Activated CD4-positive, alpha-beta T cell treated with anti-CD3 and anti-CD28 coated beads, Interleukin-2, amount 50 U/mL, for 24 hours (primary cell): Measurements from ENCODE around the gene TRPM5.
A peak's percentile ranks its signal among the peaks of the same experiment; 100 is the strongest.
"Not testable (repeated sequence)": the region's sequence is repeated elsewhere in the genome, so short reads cannot be mapped to it uniquely, and the experiment has no call there.

ENCODE experiments used
- DNase-seq, 2 donors: peaks; one replicate each; pipeline ENCODE4 v3.0.0-alpha.2; 2020; ENCODE audit warnings: low read depth in 1 of 2, low spot score in 1 of 2

TRPM5 gene

GRCh38 chr11:2443881-2444820 lies at the start of gene TRPM5:
Gene TRPM5 (minus strand): TSS chr11:2444514. CDS start chr11:2423036, 21,478 bp downstream.
- DNase-seq = peak; percentile 56 to 69

DNA sequence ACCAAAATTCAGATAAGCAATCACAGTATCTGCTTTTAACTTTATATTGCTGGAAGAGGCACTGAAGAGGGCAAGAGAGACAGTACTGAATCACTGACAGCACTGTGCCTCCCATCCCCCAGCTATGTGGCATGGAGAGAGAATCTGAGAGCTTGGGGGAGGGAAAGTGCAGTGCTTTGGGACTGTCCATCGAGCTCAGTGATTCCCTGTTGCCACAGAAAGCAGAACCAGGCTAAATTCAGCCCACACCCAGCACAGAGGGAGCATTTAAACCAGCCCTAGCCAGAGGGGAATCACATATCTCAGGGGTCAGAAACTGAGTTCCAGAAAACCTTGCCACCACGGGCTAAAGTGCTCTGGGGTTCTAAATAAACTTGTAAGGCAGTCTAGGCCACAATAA lies 44.8 kb upstream of the TRPM5 start:
- no peak for DNase-seq

DNA sequence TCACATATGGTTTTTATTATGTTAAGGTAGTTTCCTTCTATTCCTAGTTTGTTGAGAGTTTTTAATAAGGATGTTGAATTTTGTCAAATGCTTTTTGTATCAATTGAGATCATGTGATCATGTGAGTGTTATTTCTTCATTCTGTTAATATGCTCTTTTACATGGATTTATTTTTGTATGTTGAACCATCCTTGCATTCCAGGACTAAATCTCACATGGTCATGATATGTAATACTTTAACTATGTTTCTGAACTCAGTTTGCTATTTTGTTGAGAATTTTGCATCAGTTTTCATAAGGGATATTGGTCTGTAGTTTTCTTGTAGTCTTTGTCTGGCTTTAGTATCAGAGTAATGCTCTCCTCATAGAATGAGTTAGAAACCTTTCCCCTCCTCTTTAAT lies 43.7 kb upstream of the TRPM5 start:
- DNase-seq = no peak

GRCh38 chr11:2484576-2485125 lies 40.3 kb upstream of the TRPM5 start:
- no peak for DNase-seq

DNA sequence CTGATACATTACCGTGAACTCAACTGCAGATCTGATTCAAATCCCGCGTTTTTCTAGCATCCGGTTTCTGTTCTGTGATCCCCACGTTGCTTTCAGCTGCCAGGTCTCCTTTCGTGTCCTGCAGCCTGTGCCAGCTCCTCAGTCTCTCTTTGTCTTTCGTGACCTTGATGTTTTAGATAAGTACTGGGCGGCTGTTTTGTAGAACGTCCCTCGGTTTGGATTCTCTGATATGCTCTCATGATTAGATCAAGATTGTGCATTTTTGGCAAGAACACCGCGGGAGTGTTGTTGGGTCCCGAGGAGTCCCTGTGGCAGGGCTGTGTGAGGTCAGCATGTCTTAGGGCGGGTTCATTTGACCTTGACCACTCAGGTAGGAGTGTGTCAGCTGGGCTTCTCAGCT lies 39.1 kb upstream of the TRPM5 start:
- DNase-seq = no peak

GRCh38 chr11:2482745-2483144 lies 38.4 kb upstream of the TRPM5 start:
- no peak for DNase-seq

DNA sequence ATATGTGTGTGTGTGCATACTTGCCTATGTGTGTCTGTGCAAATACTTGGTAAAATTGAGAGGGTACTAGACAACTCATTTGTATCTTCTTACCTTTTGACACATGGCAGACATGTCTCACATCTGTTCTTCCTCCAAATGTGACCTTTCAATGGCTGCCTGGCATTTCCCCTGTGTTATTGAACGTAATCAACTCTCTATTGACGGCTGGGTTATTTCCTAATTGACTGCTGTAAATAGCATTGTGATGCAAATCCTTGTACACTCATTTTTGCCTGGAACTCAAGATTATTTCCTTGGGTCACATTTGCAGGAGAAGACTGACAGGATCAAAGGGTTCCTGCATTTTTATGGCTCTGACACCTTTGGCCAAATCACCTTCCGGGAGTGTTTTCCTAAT lies 37.9 kb upstream of the TRPM5 start:
- DNase-seq = no peak

DNA sequence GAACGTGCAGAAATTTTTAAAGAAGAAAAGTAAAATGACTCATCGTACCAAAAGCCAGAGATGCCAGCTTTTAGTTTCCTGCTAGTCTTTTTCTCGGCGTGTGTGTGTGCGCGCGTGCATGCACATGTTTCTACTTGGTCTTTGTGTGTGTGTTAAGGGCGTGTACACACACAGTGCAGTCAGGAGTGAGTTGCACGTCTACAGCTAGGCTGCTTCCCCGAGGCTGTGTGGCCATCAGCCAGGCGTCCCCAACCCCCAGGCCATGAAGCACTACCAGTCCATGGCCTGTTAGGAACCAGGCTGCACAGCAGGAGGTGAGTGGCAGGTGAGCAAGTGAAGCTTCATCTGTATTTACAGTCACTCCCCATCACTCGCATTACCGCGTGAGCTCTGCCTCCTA lies 36.9 kb upstream of the TRPM5 start:
- no peak for DNase-seq

GRCh38 chr11:2480874-2481220 lies 36.5 kb upstream of the TRPM5 start:
- no peak for DNase-seq

- DNase-seq = not testable (repeated sequence)
These were observed 36.0 kb upstream of the TRPM5 start for GRCh38 chr11:2480067-2480873.

GRCh38 chr11:2477936-2478335 lies 33.6 kb upstream of the TRPM5 start:
- DNase-seq = no peak

- no peak for DNase-seq
These were observed 32.9 kb upstream of the TRPM5 start for GRCh38 chr11:2477254-2477653.

DNA sequence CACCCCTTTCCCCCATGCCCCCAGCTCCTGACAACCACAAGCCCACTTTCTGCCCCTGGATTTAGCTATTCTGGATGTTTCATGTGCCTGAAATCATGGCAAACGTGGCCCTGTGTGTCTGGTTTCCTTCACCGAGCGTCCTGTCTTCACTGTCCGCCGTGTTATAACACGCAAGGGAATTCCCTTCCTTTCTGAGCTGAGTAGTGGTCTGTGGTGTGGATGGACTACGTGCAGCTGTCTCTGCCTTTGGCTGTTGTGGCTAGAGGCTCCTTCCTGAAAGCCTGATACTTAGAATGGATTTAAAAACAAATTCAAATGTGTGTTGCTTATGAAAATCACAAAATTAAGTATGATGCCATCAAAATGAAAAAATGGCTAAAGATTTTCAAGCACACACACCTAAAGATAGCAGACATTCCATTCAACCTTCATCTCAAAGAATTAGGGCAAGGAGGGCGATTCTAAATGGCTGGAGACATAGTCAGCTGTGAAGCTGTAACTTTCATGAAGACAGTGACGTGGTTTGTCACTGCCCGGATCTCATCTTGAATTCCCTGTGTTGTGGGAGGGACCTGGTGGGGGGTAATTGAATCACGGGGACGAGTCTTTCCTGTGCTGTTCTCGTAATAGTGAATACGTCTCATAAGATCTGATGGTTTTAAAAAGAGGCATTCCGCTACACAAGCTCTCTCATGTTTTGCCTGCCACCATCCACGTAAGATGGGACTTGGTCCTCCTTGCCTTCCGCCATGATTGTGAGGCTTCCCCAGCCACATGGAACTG lies 31.0 kb upstream of the TRPM5 start:
- DNase-seq = no peak

DNA sequence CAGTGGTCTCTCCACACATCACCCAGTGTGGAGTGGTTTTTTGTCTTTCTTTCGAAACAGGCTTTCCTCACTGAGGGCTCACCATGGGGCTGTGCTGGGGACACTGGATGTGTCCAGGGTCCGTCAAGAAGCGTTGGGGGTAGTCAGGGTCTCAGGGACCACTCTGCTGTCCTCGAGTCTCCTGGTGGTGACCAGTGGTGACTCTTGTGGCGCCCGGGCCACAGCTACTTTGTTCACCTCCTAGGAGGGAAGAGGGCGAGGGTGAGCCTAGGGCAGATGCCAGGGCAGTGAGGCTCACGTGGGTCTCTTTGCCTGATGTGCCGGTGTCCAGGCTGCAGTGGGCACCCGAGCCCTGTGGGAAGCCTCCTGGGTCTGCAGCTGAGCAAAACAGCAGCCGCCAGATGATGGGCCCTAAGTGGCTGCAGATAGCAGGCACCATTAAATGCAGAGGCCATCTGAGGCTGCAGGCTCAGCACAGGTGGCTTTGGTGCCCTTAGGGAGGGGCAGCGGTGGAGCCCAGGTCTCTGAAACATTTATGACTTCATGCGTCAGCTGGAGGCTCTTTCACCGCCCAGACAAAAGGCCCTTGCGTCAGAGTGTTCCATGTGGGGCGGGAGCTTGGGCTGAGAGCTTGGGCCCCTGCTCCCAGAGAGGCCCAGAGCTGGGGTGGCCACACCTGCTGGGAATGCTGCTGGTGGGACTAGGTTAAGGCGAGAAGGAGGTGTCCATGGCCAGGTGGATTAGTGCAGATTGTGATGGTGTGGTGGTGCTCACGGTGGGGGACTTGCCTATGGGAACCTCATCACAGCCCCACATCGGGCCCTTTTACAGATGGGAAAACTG lies 30.0 kb upstream of the TRPM5 start:
- no peak for DNase-seq

DNA sequence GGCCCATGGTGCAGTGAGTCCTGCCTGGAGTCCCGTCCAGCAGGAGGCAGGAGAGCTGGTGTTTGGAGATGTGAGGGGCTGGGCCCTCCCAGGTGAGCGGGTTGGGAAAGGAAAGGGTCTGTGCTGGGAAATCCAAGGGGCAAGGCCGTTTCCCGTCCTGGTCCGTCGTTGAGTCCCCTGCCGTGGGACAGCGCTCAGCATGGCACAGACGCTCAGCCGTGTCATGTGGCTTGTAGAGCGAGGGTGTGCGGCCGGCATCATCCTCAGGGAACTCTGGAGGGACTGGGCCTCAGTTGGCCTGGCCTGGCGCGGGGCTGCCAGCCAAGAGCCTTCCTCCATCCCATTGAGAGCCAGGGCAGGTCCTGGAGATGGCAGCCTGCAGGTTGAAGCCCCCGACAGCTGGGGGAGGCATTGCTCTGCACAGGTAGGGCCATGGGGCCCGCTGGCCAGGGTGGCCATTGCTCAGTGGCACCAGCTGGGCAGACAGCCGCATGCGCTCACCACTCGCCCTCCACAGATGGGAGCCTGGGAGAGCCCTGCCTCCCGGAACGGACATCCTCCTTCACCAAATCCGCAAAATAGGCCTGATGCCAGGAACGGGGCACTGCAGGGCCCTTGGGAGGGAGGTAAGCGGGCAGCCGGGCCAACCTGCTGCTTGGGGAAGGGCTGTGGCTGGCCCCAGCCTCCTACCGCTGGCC lies 29.2 kb upstream of the TRPM5 start:
- no peak for DNase-seq

GRCh38 chr11:2472428-2473186 lies 28.3 kb upstream of the TRPM5 start:
- DNase-seq = no peak

DNA sequence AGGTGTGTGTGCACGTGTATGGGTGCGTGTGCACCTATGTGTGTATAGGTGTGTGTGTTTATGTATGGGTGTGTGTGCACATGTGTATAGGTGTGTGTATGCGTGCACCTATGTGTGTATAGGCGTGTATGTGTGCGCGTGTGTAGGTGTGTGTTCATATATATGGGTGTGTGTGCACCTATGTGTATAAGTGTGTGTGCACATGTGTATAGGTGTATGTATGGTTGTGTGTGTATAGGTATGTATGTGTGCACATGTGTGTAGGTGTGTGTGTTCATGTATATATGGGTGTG lies 27.4 kb upstream of the TRPM5 start:
- no peak for DNase-seq

GRCh38 chr11:2471048-2471803 lies 26.9 kb upstream of the TRPM5 start:
- DNase-seq = no peak
